HepG2 (cell line): ENCODE measurements around the gene MFAP1. TPM values are rescaled to one million over a fixed set of nuclear protein-coding genes. Genes with fewer than 3 reads are reported as not detected.
A peak's percentile ranks its signal among the peaks of the same experiment; 100 is the strongest.

ENCODE experiments used
- ATAC-seq: fragments of 200-7000 bp; cut with Tn5 transposase; 3 replicates; pipeline ENCODE4 v1.9.1; 2020; ENCODE audit warnings: mild to moderate bottlenecking, moderate library complexity
- BruUV-seq: library from RNA; stranded (reverse); fragments of 400-500 nt; replicated peaks from 2 replicates; lab custom pipeline; 2021; lab: Mats Ljungman, UMichigan
- CTCF ChIA-PET: fragments of 300-600 bp; formaldehyde crosslinking; extraction: SDS; loops from one replicate; lab custom pipeline; 2021; ENCODE audit warnings: low total read pairs, inconsistent platforms, low intra/inter-chr PET ratio; lab: Yijun Ruan, JAX
- POLR2A ChIA-PET: fragments of 350-600 bp; sonication (Branson Sonifier 250); formaldehyde crosslinking; loops from one replicate; lab custom pipeline; 2020; ENCODE audit warnings: antibody characterized with exemption, inconsistent platforms; lab: Yijun Ruan, JAX
- DNase-seq: peaks from one replicate; pipeline ENCODE4 v3.0.0-alpha.2; 2015; ENCODE audit warnings: low spot score
- FAIRE-seq: peaks from 3 replicates; lab custom pipeline; 2011; peaks lifted over from hg19 to GRCh38; lab: Jason Lieb, UNC
- H2AFZ ChIP-seq: one replicate; pipeline ENCODE4 v1.6.1; 2011; ENCODE audit warnings: low read length, inconsistent platforms
- H3K27ac ChIP-seq: fragments of 300-600 bp; 3 replicates; pipeline ENCODE4 v1.8.0; 2011; ENCODE audit warnings: mixed run types, mild to moderate bottlenecking, mixed read lengths, low read length, inconsistent platforms; ENCODE audit not compliant: insufficient read depth; ENCODE audit errors: extremely low read length
- H3K27me3 ChIP-seq, 2 experiments: fragments of 200-600 bp in 1 of 2; 2 replicates in 1 of 2; 3 replicates in 1 of 2; pipeline versions ENCODE4 v1.6.0 to v1.8.0; 2011; ENCODE audit warnings: low read length in 2 of 2, mild to moderate bottlenecking in 2 of 2, moderate library complexity in 2 of 2, inconsistent platforms in 1 of 2; ENCODE audit not compliant: insufficient read depth in 2 of 2, control insufficient read depth in 1 of 2
- H3K36me3 ChIP-seq, 2 experiments: fragments of 200-600 bp in 1 of 2; replicated peaks in 1 of 2; 2 replicates in 1 of 2; 3 replicates in 1 of 2; pipeline versions ENCODE4 v1.5.1 to v1.8.0; 2011; ENCODE audit warnings: low read length in 2 of 2, inconsistent platforms in 1 of 2; ENCODE audit not compliant: insufficient read depth in 2 of 2, control insufficient read depth in 1 of 2
- H3K4me1 ChIP-seq: 2 replicates; pipeline ENCODE4 v1.5.1; 2012; ENCODE audit warnings: low read length, inconsistent platforms; ENCODE audit not compliant: insufficient read depth
- H3K4me2 ChIP-seq: 2 replicates; pipeline ENCODE4 v1.6.0; 2011; ENCODE audit warnings: low read depth, low read length, inconsistent platforms
- H3K4me3 ChIP-seq, 3 experiments: fragments of 200-600 bp in 1 of 3; sonication (generic), shearing (Covaris generic) in 1 of 3; replicated peaks in 1 of 3; 2 replicates each; pipeline ENCODE4 v1.5.1; 2011 to 2016; ENCODE audit warnings: low read length in 3 of 3, inconsistent platforms in 2 of 3, low read depth in 2 of 3, mild to moderate bottlenecking in 2 of 3, control low read depth in 1 of 3, mixed read lengths in 1 of 3; ENCODE audit not compliant: insufficient read depth in 1 of 3
- H3K79me2 ChIP-seq: one replicate; pipeline ENCODE4 v1.6.1; 2011; ENCODE audit warnings: low read length, inconsistent platforms; ENCODE audit not compliant: insufficient read depth
- H3K9ac ChIP-seq: 2 replicates; pipeline ENCODE4 v1.6.0; 2011; ENCODE audit warnings: mild to moderate bottlenecking, low read depth, low read length, inconsistent platforms; ENCODE audit not compliant: insufficient read depth
- H3K9me3 ChIP-seq: 2 replicates; pipeline ENCODE4 v1.5.1; 2012; ENCODE audit warnings: mild to moderate bottlenecking, low read length
- H4K20me1 ChIP-seq: 2 replicates; pipeline ENCODE4 v1.6.0; 2011; ENCODE audit warnings: inconsistent platforms, mild to moderate bottlenecking, low read length, moderate library complexity; ENCODE audit not compliant: insufficient read depth
- CBX1 ChIP-seq: IDR thresholded peaks from one replicate; pipeline ENCODE4 v1.6.1; 2016; ENCODE audit warnings: antibody characterized with exemption, low read depth
- CREB3 ChIP-seq: sonication (generic); formaldehyde crosslinking; IDR thresholded peaks from 2 replicates; pipeline ENCODE4 v1.5.0; 2020; ENCODE audit warnings: missing genetic modification reagents
- GTF3A ChIP-seq: sonication (generic); formaldehyde crosslinking; conservative IDR thresholded peaks from 2 replicates; pipeline ENCODE4 v1.4.0; 2020; ENCODE audit warnings: mild to moderate bottlenecking, missing genetic modification reagents
- HNRNPLL ChIP-seq: fragments of 200-400 bp; formaldehyde crosslinking; IDR thresholded peaks from 2 replicates; pipeline ENCODE4 v1.6.1; 2017; ENCODE audit warnings: mild to moderate bottlenecking, low read depth, low read length; ENCODE audit not compliant: poor library complexity, severe bottlenecking
- KMT2B ChIP-seq: IDR thresholded peaks from 2 replicates; pipeline ENCODE4 v1.6.1; 2016; ENCODE audit warnings: missing genetic modification reagents, missing compliant biosample characterization
- MXI1 ChIP-seq: IDR thresholded peaks from 3 replicates; pipeline ENCODE4 v1.6.1; 2012; ENCODE audit warnings: low read depth, low read length, inconsistent platforms, borderline replicate concordance
- NFATC3 ChIP-seq: sonication (generic); formaldehyde crosslinking; IDR thresholded peaks from 2 replicates; pipeline ENCODE4 v1.5.1; 2020; ENCODE audit warnings: mild to moderate bottlenecking, missing genetic modification reagents
- SATB2 ChIP-seq: sonication (generic); formaldehyde crosslinking; IDR thresholded peaks from 2 replicates; pipeline ENCODE4 v1.5.0; 2020; ENCODE audit warnings: missing genetic modification reagents
- SP4 ChIP-seq: sonication (generic); formaldehyde crosslinking; IDR thresholded peaks from 2 replicates; pipeline ENCODE4 v1.8.1; 2023; ENCODE audit warnings: mild to moderate bottlenecking, missing genetic modification reagents
- TAF15 ChIP-seq: fragments of 200-400 bp; formaldehyde crosslinking; IDR thresholded peaks from one replicate; pipeline ENCODE4 v1.6.1; 2018; ENCODE audit warnings: mild to moderate bottlenecking, low read depth, low read length; ENCODE audit not compliant: poor library complexity, severe bottlenecking
- ZBTB38 ChIP-seq: sonication (generic); formaldehyde crosslinking; IDR thresholded peaks from 2 replicates; pipeline ENCODE4 v1.5.1; 2020; ENCODE audit warnings: mild to moderate bottlenecking, missing genetic modification reagents
- ZNF296 ChIP-seq: sonication (generic); formaldehyde crosslinking; conservative IDR thresholded peaks from 2 replicates; pipeline ENCODE4 v1.5.0; 2020; ENCODE audit warnings: mild to moderate bottlenecking, missing genetic modification reagents
- ZNF510 ChIP-seq: sonication (generic); formaldehyde crosslinking; IDR thresholded peaks from 2 replicates; pipeline ENCODE4 v1.4.0; 2020; ENCODE audit warnings: low read depth, mild to moderate bottlenecking, missing genetic modification reagents
- ZNF75D ChIP-seq: sonication (generic); formaldehyde crosslinking; IDR thresholded peaks from 2 replicates; pipeline ENCODE4 v1.8.1; 2023; ENCODE audit warnings: missing genetic modification reagents, mild to moderate bottlenecking, borderline replicate concordance
- WGBS: methylation state at CpG from one replicate; pipeline ENCODE4 v1.1.6; 2017; ENCODE audit warnings: low lambda C conversion rate; 5-methylcytosine and 5-hydroxymethylcytosine counted together
- in situ Hi-C: cut with HindIII; loops from 2 replicates; pipeline ENCODE4 v1.10.0; 2017; ENCODE audit warnings: low pct_unique_long_range_greater_than_20kb; ENCODE audit not compliant: extremely low pct_ligation_motif_present
- intact Hi-C: fragments of 100-400 bp; cut with micrococcal nuclease; formaldehyde crosslinking; loops from one replicate; pipeline ENCODE4 v1.10.0; 2022; ENCODE audit not compliant: unreplicated experiment
- polyA plus RNA-seq, 8 experiments: library from polyadenylated mRNA; depleted of rRNA in 3 of 8; stranded (reverse) in 7 of 8; unstranded in 1 of 8; fragments of >200 nt; fragmentation: Illumina TruSeq in 4 of 8; extraction: Trizol in 4 of 8; gene quantifications; 2 replicates each; pipeline versions ENCODE4 v1.2.1 to v1.2.3, GENCODE V29; 2011 to 2016; ENCODE audit warnings: low read depth in 4 of 8, missing spikeins in 1 of 8, mixed read lengths in 1 of 8; ENCODE audit not compliant: insufficient read depth in 1 of 8
- total RNA-seq, 5 experiments: library from RNA; depleted of rRNA; stranded (reverse); fragments of >200 nt; fragmentation: Illumina TruSeq; extraction: Trizol; gene quantifications; 2 replicates each; pipeline ENCODE4 v1.2.3, GENCODE V29; 2016; ENCODE audit warnings: low read depth in 1 of 5
- TF ChIP-seq, protein P1 (sequence below): sonication (generic); formaldehyde crosslinking; IDR thresholded peaks from 2 replicates; pipeline ENCODE4 v1.4.0; 2020; ENCODE audit warnings: missing genetic modification reagents
- TF ChIP-seq, protein P2 (sequence below): sonication (generic); formaldehyde crosslinking; IDR thresholded peaks from 2 replicates; pipeline ENCODE4 v1.4.0; 2020; ENCODE audit warnings: missing genetic modification reagents
- TF ChIP-seq, protein P3 (sequence below): sonication (generic); formaldehyde crosslinking; IDR thresholded peaks from 2 replicates; pipeline ENCODE4 v1.4.0; 2020; ENCODE audit warnings: missing genetic modification reagents

Gene MFAP1
- total and polyA plus RNA-seq, 2 of the 13 experiments (the other 11 are each of a cell fraction or from before 2014, with no cell fraction given) = 11.8 to 39.5 TPM

DNA sequence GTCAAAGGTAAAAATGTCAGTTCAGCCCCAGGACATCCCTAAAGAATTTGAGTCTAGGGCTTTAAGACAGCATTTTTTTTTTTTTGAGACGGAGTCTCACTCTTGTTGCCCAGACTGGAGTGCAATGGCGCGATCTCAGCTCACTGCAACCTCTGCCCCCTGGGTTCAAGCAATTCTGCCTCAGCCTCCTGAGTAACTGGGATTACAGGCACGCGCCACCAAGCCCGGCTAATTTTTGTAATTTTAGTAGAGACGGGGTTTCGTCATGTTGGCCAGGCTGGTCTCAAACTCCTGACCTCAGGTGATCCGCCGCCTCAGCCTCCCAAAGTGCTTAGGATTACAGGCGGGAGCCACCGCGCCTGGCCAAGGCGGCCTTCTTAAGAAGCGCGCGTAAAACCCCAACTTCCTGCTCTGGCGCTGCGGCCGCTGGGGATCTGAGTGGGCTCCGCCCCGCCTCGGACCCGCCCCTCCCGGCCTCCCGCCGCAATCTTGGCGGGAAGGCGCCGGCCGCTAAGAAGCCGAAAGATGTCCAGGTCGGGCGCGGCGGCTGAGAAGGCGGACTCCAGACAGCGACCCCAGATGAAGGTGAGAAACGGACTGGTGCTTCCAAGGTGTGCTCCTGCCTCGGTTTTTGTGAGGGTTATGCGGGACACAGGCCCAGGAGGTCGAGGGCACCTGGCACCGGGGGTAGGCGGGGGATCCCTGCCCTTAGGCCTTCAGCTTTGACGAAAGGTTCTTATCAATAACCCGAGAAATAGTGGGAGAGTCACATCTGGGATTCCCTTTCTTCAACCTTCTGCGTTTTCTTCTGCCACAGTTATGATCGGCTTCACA lies 2.2 kb upstream of the MFAP1 start, which contains the start of gene WDR76:
Gene WDR76 (plus strand): TSS at position 495 of the 834 bp plus-strand sequence. CDS start 31 bp downstream, at position 526.
- no peak for FAIRE-seq
- TF ChIP-seq, protein P1, sequence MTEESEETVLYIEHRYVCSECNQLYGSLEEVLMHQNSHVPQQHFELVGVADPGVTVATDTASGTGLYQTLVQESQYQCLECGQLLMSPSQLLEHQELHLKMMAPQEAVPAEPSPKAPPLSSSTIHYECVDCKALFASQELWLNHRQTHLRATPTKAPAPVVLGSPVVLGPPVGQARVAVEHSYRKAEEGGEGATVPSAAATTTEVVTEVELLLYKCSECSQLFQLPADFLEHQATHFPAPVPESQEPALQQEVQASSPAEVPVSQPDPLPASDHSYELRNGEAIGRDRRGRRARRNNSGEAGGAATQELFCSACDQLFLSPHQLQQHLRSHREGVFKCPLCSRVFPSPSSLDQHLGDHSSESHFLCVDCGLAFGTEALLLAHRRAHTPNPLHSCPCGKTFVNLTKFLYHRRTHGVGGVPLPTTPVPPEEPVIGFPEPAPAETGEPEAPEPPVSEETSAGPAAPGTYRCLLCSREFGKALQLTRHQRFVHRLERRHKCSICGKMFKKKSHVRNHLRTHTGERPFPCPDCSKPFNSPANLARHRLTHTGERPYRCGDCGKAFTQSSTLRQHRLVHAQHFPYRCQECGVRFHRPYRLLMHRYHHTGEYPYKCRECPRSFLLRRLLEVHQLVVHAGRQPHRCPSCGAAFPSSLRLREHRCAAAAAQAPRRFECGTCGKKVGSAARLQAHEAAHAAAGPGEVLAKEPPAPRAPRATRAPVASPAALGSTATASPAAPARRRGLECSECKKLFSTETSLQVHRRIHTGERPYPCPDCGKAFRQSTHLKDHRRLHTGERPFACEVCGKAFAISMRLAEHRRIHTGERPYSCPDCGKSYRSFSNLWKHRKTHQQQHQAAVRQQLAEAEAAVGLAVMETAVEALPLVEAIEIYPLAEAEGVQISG = peak; percentile 87
- TF ChIP-seq GTF3A (CRISPR knock-in tag) (no peak), SATB2 (CRISPR knock-in tag) (no peak), HNRNPLL (peak; percentile 70), ZBTB38 (0 out of 2 replicates have a peak, but pooled peaks have one; percentile 24), NFATC3 (CRISPR knock-in tag) (no peak), KMT2B (CRISPR knock-in tag) (peak; percentile 34; the same call in 1 of the 2 replicates), SP4 (CRISPR knock-in tag) (no peak), ZNF510 (CRISPR knock-in tag) (no peak), TAF15 (no peak), CBX1 (no peak), ZNF75D (CRISPR knock-in tag) (no peak), ZNF296 (no peak), MXI1 (no peak), CREB3 (CRISPR knock-in tag) (no peak)
- TF ChIP-seq, protein P2, sequence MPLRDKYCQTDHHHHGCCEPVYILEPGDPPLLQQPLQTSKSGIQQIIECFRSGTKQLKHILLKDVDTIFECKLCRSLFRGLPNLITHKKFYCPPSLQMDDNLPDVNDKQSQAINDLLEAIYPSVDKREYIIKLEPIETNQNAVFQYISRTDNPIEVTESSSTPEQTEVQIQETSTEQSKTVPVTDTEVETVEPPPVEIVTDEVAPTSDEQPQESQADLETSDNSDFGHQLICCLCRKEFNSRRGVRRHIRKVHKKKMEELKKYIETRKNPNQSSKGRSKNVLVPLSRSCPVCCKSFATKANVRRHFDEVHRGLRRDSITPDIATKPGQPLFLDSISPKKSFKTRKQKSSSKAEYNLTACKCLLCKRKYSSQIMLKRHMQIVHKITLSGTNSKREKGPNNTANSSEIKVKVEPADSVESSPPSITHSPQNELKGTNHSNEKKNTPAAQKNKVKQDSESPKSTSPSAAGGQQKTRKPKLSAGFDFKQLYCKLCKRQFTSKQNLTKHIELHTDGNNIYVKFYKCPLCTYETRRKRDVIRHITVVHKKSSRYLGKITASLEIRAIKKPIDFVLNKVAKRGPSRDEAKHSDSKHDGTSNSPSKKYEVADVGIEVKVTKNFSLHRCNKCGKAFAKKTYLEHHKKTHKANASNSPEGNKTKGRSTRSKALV = no peak
- TF ChIP-seq, protein P3, sequence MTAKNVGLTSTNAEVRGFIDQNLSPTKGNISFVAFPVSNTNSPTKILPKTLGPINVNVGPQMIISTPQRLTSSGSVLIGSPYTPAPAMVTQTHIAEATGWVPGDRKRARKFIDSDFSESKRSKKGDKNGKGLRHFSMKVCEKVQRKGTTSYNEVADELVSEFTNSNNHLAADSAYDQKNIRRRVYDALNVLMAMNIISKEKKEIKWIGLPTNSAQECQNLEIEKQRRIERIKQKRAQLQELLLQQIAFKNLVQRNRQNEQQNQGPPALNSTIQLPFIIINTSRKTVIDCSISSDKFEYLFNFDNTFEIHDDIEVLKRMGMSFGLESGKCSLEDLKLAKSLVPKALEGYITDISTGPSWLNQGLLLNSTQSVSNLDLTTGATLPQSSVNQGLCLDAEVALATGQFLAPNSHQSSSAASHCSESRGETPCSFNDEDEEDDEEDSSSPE = peak; percentile 90

More for the DNA sequence above, 2.2 kb upstream of the MFAP1 start, which contains the start of gene WDR76:
- intact Hi-C loops = no loop called here
- peak within 1 kb of the TSS; percentile 52 to 64 (median 62); a peak in 5 of 6 replicates for H3K4me3 ChIP-seq
- DNase-seq (peak; percentile 11), ATAC-seq (peak; percentile 64)
- BruUV-seq = no TSS peak
- peak within 1 kb of the TSS; percentile 66 for H3K4me2 ChIP-seq
- peak within 1 kb of the TSS; percentile 60 for H3K27ac ChIP-seq
- in situ Hi-C loops = no loop called here
- no peaks in the 10 kb centered on the region; a peak in 1 of 5 replicates for H3K27me3 ChIP-seq
- peaks cover 44% of the 10 kb centered on the region for H3K4me1 ChIP-seq
- ChIA-PET CTCF (no interaction called here), POLR2A (interaction anchor here (1.1 kb wide), 1 partner anchor 26 kb away, joined by 4 read pairs; the partner anchor contains the start of genes HYPK and SERINC4)
- peak within 1 kb of the TSS; percentile 66 for H3K9ac ChIP-seq
- no peak within 1 kb of the TSS for H2AFZ ChIP-seq
- H3K79me2 ChIP-seq = peaks cover 24% of the 10 kb centered on the region
- H4K20me1 ChIP-seq = no peaks in the 10 kb centered on the region
- WGBS = 63% methylated on average over 20 of the region's 48 CpGs
- no peaks in the 10 kb centered on the region for H3K36me3 ChIP-seq
- H3K9me3 ChIP-seq = no peaks in the 10 kb centered on the region
